HEK293 (cell line): ENCODE measurements around the gene PNMA1.

Experiments used
- ZNF10 ChIP-seq: fragments of 450-650 bp; formaldehyde crosslinking; IDR thresholded peaks from 2 replicates; pipeline ENCODE4 v1.5.1; 2017; ENCODE audit warnings: missing biosample characterization, missing genetic modification characterization
- ZNF776 ChIP-seq: fragments of 450-650 bp; formaldehyde crosslinking; IDR thresholded peaks from 2 replicates; pipeline ENCODE4 v1.5.0; 2017; ENCODE audit warnings: missing biosample characterization, missing genetic modification characterization, borderline replicate concordance
- TF ChIP-seq, protein P1 (sequence below): fragments of 450-650 bp; formaldehyde crosslinking; IDR thresholded peaks from 2 replicates; pipeline ENCODE4 v1.5.1; 2016; ENCODE audit warnings: missing biosample characterization, missing genetic modification characterization

GRCh38 chr14:73740618-73741326 is 26.6 kb upstream of the PNMA1 start:
- TF ChIP-seq ZNF776 (tag by site-specific recombination) (no peak), ZNF10 (tag by site-specific recombination) (no peak)
- TF ChIP-seq, protein P1, sequence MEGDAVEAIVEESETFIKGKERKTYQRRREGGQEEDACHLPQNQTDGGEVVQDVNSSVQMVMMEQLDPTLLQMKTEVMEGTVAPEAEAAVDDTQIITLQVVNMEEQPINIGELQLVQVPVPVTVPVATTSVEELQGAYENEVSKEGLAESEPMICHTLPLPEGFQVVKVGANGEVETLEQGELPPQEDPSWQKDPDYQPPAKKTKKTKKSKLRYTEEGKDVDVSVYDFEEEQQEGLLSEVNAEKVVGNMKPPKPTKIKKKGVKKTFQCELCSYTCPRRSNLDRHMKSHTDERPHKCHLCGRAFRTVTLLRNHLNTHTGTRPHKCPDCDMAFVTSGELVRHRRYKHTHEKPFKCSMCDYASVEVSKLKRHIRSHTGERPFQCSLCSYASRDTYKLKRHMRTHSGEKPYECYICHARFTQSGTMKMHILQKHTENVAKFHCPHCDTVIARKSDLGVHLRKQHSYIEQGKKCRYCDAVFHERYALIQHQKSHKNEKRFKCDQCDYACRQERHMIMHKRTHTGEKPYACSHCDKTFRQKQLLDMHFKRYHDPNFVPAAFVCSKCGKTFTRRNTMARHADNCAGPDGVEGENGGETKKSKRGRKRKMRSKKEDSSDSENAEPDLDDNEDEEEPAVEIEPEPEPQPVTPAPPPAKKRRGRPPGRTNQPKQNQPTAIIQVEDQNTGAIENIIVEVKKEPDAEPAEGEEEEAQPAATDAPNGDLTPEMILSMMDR (tag by site-specific recombination): no peak
